Spleen (tissue), 11 donors: Measurements from ENCODE around the gene PPP3CA. TPM values are rescaled to one million over a fixed set of nuclear protein-coding genes. Genes with fewer than 3 reads are reported as not detected.

ENCODE experiments used
- DNase-seq: peaks from one replicate; pipeline ENCODE4 v3.0.0-alpha.2; 2020
- H3K27ac ChIP-seq, 8 donors: fragments of 200-600 bp; sonication (generic) in 7 of 8; 1 replicate in 4 of 8; 2 replicates in 4 of 8; pipeline versions ENCODE4 v1.5.0 to v1.8.0; 2016 to 2021; ENCODE audit warnings: inconsistent platforms in 4 of 8, mild to moderate bottlenecking in 4 of 8, moderate library complexity in 1 of 8
- H3K27me3 ChIP-seq, 7 donors: fragments of 200-600 bp; sonication (generic) in 6 of 7; replicated peaks in 1 of 7; 1 replicate in 4 of 7; 2 replicates in 3 of 7; pipeline versions ENCODE4 v1.5.0 to v1.8.0; 2016 to 2021; ENCODE audit warnings: inconsistent platforms in 3 of 7, mild to moderate bottlenecking in 1 of 7
- H3K36me3 ChIP-seq, 6 donors: fragments of 200-600 bp; sonication (generic) in 5 of 6; 1 replicate in 4 of 6; 2 replicates in 2 of 6; pipeline versions ENCODE4 v1.5.0 to v1.8.0; 2016 to 2021; ENCODE audit warnings: inconsistent platforms in 2 of 6
- H3K4me1 ChIP-seq, 6 donors: fragments of 200-600 bp; sonication (generic) in 5 of 6; 1 replicate in 3 of 6; 2 replicates in 3 of 6; pipeline versions ENCODE4 v1.5.0 to v1.8.0; 2016 to 2021; ENCODE audit warnings: inconsistent platforms in 3 of 6
- H3K4me3 ChIP-seq, 8 donors: fragments of 200-600 bp; sonication (generic) in 7 of 8; 1 replicate in 4 of 8; 2 replicates in 4 of 8; pipeline versions ENCODE4 v1.5.0 to v1.8.0; 2016 to 2021; ENCODE audit warnings: inconsistent platforms in 4 of 8, mild to moderate bottlenecking in 4 of 8, moderate library complexity in 2 of 8
- H3K9me3 ChIP-seq, 8 donors: fragments of 200-600 bp; sonication (generic) in 7 of 8; 1 replicate in 4 of 8; 2 replicates in 4 of 8; pipeline versions ENCODE4 v1.5.0 to v1.8.0; 2016 to 2021; ENCODE audit warnings: inconsistent platforms in 4 of 8
- POLR2A ChIP-seq, 3 donors: fragments of 450-650 bp; IDR thresholded peaks; one replicate each; pipeline ENCODE4 v1.5.1; 2017; ENCODE audit warnings: antibody characterized with exemption in 3 of 3, mild to moderate bottlenecking in 1 of 3
- POLR2AphosphoS5 ChIP-seq, 3 donors: sonication (generic); formaldehyde crosslinking; IDR thresholded peaks; one replicate each; pipeline ENCODE4 v1.5.1; 2017; ENCODE audit warnings: antibody characterized with exemption in 3 of 3
- WGBS, 5 donors: extraction: QIAGEN DNeasy Blood & Tissue Kit in 3 of 5; methylation state at CpG; one replicate each; pipeline versions ENCODE4 v1.1.5 to v1.1.7; 2013 to 2018; 5-methylcytosine and 5-hydroxymethylcytosine counted together
- intact Hi-C: fragments of 100-400 bp; cut with DNase I; formaldehyde crosslinking; loops from one replicate; pipeline ENCODE4 v1.15.0; 2023; ENCODE audit warnings: low total_unique reads
- polyA plus RNA-seq, 3 donors: library from polyadenylated mRNA; stranded (reverse); fragments of 200-250 nt; gene quantifications; one replicate each; pipeline ENCODE4 v1.2.1, GENCODE V29; 2013
- total RNA-seq, 7 donors: library from RNA; depleted of rRNA in 3 of 7; stranded (reverse); fragments of >200 nt in 3 of 7; fragmentation: NEBNext Ultra II Directional in 4 of 7; extraction: Animal tissue kit (Norgen Biotek cat#: 25700) in 4 of 7; gene quantifications; one replicate each; pipeline versions ENCODE4 v1.1.0 to v1.2.1, GENCODE V29; 2016 to 2021
- TF ChIP-seq, protein P1 (sequence below), 11 experiments: fragments of 200-600 bp in 7 of 11; fragments of 450-650 bp in 4 of 11; sonication (generic) in 4 of 11; IDR thresholded peaks in 8 of 11; conservative IDR thresholded peaks in 3 of 11; 1 replicate in 7 of 11; 2 replicates in 4 of 11; pipeline versions ENCODE4 v1.4.0 to v1.8.0; 2016 to 2021; ENCODE audit warnings: antibody characterized with exemption in 11 of 11, inconsistent platforms in 4 of 11, mild to moderate bottlenecking in 1 of 11
- donor health status: healthy with polysubstance abuse.
- donor health status: DM: no; HTN: no; CAD: no; lungs with moderate emphysema.
- donor health status: DM: no; HTN: no; CAD: no.
- donor health status: Bipolar disorder and iron deficiency.
- donor health status: healthy.
- donor health status: DM: no; HTN: no; CAD: no.
- donor health status: DM: yes; HTN: yes; CAD: no.

PPP3CA gene
- total and polyA plus RNA-seq, 10 donors, result 15.5 to 50.0 (median 39.6) TPM

DNA sequence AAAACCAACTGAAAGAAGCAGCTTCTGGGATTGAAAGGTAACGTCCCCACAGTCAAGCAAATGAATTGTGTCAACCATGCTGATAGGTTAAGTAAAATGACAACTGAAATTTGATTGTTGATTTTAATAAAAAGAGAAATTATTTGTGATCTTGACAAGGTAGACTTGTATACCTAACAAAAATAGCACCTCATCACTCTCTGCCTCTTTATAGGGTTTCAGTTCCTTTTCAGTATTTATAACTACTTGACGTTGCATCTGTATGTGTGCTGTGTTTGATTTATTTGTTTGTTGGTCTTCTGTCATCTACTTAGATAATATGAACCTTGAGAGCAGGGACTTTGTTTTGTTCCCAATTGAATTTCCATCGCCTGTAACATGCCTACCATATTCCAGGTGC is 7.9 kb upstream of the PPP3CA start:
- Histone ChIP-seq H3K27me3 (no peaks in the 10 kb centered on the region), H3K27ac (no peak overlapping the region), H3K9me3 (no peaks in the 10 kb centered on the region), H3K4me3 (no peak overlapping the region), H3K36me3 (no peaks in the 10 kb centered on the region), H3K4me1 (peaks cover 0 to 19% (median 5%) of the 10 kb centered on the region in 6 donors)
- TF ChIP-seq POLR2A (IDR thresholded peaks at IDR 0.05), result no peak
- TF ChIP-seq POLR2AphosphoS5 (IDR thresholded peaks at IDR 0.05), result no peak
- TF ChIP-seq, protein P1, sequence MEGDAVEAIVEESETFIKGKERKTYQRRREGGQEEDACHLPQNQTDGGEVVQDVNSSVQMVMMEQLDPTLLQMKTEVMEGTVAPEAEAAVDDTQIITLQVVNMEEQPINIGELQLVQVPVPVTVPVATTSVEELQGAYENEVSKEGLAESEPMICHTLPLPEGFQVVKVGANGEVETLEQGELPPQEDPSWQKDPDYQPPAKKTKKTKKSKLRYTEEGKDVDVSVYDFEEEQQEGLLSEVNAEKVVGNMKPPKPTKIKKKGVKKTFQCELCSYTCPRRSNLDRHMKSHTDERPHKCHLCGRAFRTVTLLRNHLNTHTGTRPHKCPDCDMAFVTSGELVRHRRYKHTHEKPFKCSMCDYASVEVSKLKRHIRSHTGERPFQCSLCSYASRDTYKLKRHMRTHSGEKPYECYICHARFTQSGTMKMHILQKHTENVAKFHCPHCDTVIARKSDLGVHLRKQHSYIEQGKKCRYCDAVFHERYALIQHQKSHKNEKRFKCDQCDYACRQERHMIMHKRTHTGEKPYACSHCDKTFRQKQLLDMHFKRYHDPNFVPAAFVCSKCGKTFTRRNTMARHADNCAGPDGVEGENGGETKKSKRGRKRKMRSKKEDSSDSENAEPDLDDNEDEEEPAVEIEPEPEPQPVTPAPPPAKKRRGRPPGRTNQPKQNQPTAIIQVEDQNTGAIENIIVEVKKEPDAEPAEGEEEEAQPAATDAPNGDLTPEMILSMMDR (IDR thresholded peaks at IDR 0.05 in 8 of 11, conservative IDR thresholded peaks at IDR 0.05 in 3 of 11), result no peak
- no peak for DNase-seq
- intact Hi-C loops, result no loop called here
- 68 to 83% (median 74%) methylated on average over 3 of the region's 3 CpGs for WGBS, 5 donors

DNA sequence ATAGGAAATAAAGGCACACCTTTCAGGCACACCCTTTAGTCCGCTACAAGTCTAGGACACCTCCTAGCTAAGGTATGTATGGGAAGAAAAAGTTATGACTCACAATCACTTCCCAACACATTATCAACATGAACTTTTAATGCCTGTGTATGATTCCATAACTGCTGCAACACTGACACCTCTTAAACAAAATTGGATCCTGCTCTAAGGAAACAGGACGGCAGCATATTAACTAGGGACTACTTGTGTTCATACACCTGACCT is 2.4 kb upstream of the PPP3CA start:
- 85 to 97% (median 90%) methylated on average over 2 of the region's 2 CpGs for WGBS, 5 donors

DNA sequence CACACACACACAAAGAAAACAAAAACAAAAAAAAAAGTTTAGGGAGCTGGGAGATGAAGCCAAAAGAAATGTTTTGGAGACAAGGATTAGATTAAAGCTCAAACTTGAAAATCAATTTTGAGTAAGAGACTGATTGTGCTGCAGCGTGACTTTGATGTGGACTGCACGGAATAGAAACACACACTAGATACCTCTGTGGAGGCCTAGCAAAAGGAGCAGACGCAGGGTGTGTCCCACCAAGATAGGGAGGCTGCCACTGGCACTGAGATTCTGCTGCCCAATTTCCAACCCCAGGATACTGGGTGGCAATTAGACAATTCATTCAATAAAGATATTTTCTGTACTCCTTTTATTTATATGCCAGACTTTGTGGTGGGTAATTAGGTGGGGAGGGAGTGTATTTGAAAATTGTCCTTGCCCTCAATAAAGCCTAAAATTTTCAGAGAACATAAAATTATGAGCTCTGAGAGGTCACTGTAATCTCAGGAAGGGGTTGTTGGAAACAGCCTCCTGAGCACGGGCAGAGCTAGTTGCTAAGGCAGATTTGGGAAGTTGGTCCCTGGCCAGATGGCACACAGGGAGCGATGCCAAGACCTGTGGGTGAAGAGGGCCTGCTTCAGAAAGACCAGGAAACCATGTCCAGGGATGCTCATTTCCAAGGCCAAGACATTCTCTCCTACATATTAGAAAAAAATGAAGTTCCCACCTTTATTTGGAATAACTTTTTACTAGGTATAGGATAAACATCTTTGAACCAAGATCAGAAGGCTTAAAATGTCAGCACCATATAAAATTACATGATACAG is 1.9 kb upstream of the PPP3CA start:
- no peak for TF ChIP-seq POLR2A (IDR thresholded peaks at IDR 0.05)
- Histone ChIP-seq H3K36me3 (no peaks in the 10 kb centered on the region), H3K27ac (peak overlapping the region in 3 of 8 donors; percentile 98 to 99 (median 99)), H3K4me1 (peaks cover 9 to 38% (median 26%) of the 10 kb centered on the region in 6 donors), H3K9me3 (no peaks in the 10 kb centered on the region), H3K27me3 (no peaks in the 10 kb centered on the region), H3K4me3 (peak overlapping the region in 2 of 8 donors; percentile 88 to 89)
- DNase-seq, result no peak
- intact Hi-C loops, result loop anchor here (10.0 kb wide), 1 partner anchor 154 kb away; no protein-coding TSS in a partner anchor
- 61 to 77% (median 66%) methylated on average over 5 of the region's 5 CpGs for WGBS, 5 donors

More for the DNA sequence above, 2.4 kb upstream of the PPP3CA start:
- no peak overlapping the region for H3K27ac ChIP-seq
- no peak overlapping the region for H3K4me3 ChIP-seq
- H3K36me3 ChIP-seq, result no peaks in the 10 kb centered on the region
- H3K4me1 ChIP-seq, result peaks cover 5 to 34% (median 21%) of the 10 kb centered on the region in 6 donors
- H3K9me3 ChIP-seq, result no peaks in the 10 kb centered on the region
- no peak for DNase-seq
- no peaks in the 10 kb centered on the region for H3K27me3 ChIP-seq
- intact Hi-C loops, result loop anchor here (10.0 kb wide), 1 partner anchor 155 kb away; no protein-coding TSS in a partner anchor
- TF ChIP-seq POLR2A (IDR thresholded peaks at IDR 0.05) (no peak), POLR2AphosphoS5 (IDR thresholded peaks at IDR 0.05) (no peak)
- TF ChIP-seq, protein P1 (IDR thresholded peaks at IDR 0.05 in 8 of 11, conservative IDR thresholded peaks at IDR 0.05 in 3 of 11), result no peak

DNA sequence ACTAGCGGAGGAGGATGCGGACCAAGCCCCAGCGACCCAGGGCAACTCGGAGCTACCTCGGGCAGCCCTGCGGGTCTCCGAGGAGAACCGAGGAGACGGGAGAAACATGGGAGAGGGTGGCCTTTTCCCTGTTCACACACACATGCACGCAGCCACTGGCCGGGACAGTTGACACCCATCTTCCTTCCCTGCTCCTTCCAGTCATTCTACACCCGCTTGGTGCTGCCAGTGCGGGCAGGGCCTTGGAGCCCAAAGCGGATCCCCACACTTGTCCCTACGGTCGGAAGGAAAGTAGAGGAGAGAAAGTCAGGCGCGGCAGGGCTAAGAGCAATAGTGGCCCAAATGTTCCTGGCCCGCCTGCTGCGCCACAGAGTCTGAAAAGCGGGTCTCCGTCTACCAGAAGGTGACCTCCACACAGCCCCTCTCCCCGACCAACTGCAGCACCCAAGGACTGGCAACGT is 1.1 kb upstream of the PPP3CA start:
- Histone ChIP-seq H3K27me3 (no peaks in the 10 kb centered on the region), H3K4me1 (peaks cover 9 to 46% (median 34%) of the 10 kb centered on the region in 6 donors), H3K9me3 (no peaks in the 10 kb centered on the region), H3K36me3 (no peaks in the 10 kb centered on the region), H3K4me3 (peak overlapping the region; percentile 51 to 94 (median 84)), H3K27ac (peak overlapping the region; percentile 66 to 99 (median 98))
- TF ChIP-seq POLR2AphosphoS5 (IDR thresholded peaks at IDR 0.05) (no peak), POLR2A (IDR thresholded peaks at IDR 0.05) (no peak)
- TF ChIP-seq, protein P1 (IDR thresholded peaks at IDR 0.05 in 8 of 11, conservative IDR thresholded peaks at IDR 0.05 in 3 of 11), result no peak
- intact Hi-C loops, result loop anchor here (10.0 kb wide), 1 partner anchor 154 kb away; no protein-coding TSS in a partner anchor
- no peak for DNase-seq
- 5 to 7% (median 6%) methylated on average over 20 to 24 of the region's 24 CpGs for WGBS, 5 donors
